Neural crest cell (in vitro differentiated cells): Measurements from ENCODE around the gene CCL5. TPM values are rescaled to one million over a fixed set of nuclear protein-coding genes. Genes with fewer than 3 reads are reported as not detected.

Experiments used
- DNase-seq: peaks from one replicate; pipeline ENCODE4 v3.0.0; 2021; ENCODE audit warnings: low read depth, mixed read lengths, low spot score
- H3K27ac Mint-ChIP-seq: one replicate; pipeline ENCODE4 v1.8.0; 2021; ENCODE audit warnings: mild to moderate bottlenecking, mixed read lengths; ENCODE audit not compliant: unreplicated experiment
- H3K27me3 Mint-ChIP-seq: 2 replicates; pipeline ENCODE4 v1.8.0; 2021; ENCODE audit warnings: low read depth, mild to moderate bottlenecking, mixed read lengths
- H3K36me3 Mint-ChIP-seq: 2 replicates; pipeline ENCODE4 v1.8.0; 2021; ENCODE audit warnings: low read depth, mild to moderate bottlenecking, mixed read lengths
- H3K4me1 Mint-ChIP-seq: 2 replicates; pipeline ENCODE4 v1.8.0; 2021; ENCODE audit warnings: mixed read lengths
- H3K4me3 Mint-ChIP-seq: one replicate; pipeline ENCODE4 v1.8.0; 2021; ENCODE audit warnings: mild to moderate bottlenecking, mixed read lengths
- H3K9me3 Mint-ChIP-seq: 2 replicates; pipeline ENCODE4 v1.8.0; 2021; ENCODE audit warnings: mixed read lengths
- long read RNA-seq: library from polyadenylated mRNA; unstranded; transcript quantifications from one replicate; pipeline ENCODE4 v2.0.0, GENCODE V29; 2020
- total RNA-seq: library from RNA; stranded (reverse); gene quantifications from 2 replicates; pipeline ENCODE4 v1.2.1, GENCODE V29; 2021
- TF ChIP-seq, protein P1 (sequence below): fragments of 200-600 bp; sonication (generic); conservative IDR thresholded peaks from 2 replicates; pipeline ENCODE4 v1.5.0; 2021; ENCODE audit warnings: antibody characterized with exemption, mild to moderate bottlenecking

Gene CCL5
- not detected in 2 replicates for total RNA-seq
- long read RNA-seq, result 0 reads

DNA sequence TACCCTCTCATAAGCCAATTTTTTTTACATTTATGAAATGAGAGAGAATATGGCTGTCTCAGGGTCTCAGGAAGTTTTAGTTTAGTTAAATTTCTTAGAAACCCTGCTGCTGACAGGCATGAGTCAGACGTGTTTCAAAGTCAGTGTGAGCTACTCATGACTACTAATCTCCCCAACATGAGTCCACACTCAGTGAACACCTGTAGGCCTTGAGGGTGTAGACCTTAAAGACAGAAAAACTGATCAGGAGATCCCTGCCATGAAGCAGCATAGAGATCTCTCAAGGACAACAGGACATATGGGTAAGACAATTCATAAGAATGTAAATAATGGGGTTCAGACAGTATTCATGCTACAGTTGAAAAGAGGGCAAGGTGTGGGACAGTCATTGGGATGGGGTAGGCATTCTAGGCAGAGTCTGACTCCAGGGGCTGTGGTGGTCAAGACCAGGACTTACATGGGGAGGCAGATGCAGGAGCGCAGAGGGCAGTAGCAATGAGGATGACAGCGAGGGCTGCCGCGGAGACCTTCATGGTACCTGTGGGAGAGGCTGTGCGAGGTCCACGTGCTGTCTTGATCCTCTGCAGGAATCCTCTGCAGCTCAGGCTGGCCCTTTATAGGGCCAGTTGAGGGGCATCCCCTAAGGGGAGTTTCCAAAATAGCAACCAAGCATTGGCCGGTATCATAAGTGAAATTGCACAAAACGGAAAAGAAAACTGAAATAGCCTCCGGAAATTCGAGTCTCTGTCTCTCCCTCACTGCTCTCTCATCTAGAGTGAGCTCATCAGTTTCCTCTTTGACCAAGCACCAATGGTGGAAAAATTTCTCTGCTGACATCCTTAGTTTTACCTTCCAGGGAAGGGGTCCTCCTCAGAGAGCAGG is at the start of gene CCL5:
Gene CCL5, minus strand, starts transcription at position 588 of the 882 bp plus-strand sequence.
- H3K4me3 Mint-ChIP-seq, result no peak within 1 kb of the TSS
- no peaks in the 10 kb centered on the region for H3K36me3 Mint-ChIP-seq
- no peak within 1 kb of the TSS for H3K27ac Mint-ChIP-seq
- no peaks in the 10 kb centered on the region for H3K9me3 Mint-ChIP-seq
- H3K4me1 Mint-ChIP-seq, result peaks cover 9% of the 10 kb centered on the region
- DNase-seq, result no peak
- H3K27me3 Mint-ChIP-seq, result no peaks in the 10 kb centered on the region
- TF ChIP-seq, protein P1, sequence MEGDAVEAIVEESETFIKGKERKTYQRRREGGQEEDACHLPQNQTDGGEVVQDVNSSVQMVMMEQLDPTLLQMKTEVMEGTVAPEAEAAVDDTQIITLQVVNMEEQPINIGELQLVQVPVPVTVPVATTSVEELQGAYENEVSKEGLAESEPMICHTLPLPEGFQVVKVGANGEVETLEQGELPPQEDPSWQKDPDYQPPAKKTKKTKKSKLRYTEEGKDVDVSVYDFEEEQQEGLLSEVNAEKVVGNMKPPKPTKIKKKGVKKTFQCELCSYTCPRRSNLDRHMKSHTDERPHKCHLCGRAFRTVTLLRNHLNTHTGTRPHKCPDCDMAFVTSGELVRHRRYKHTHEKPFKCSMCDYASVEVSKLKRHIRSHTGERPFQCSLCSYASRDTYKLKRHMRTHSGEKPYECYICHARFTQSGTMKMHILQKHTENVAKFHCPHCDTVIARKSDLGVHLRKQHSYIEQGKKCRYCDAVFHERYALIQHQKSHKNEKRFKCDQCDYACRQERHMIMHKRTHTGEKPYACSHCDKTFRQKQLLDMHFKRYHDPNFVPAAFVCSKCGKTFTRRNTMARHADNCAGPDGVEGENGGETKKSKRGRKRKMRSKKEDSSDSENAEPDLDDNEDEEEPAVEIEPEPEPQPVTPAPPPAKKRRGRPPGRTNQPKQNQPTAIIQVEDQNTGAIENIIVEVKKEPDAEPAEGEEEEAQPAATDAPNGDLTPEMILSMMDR, result no peak

DNA sequence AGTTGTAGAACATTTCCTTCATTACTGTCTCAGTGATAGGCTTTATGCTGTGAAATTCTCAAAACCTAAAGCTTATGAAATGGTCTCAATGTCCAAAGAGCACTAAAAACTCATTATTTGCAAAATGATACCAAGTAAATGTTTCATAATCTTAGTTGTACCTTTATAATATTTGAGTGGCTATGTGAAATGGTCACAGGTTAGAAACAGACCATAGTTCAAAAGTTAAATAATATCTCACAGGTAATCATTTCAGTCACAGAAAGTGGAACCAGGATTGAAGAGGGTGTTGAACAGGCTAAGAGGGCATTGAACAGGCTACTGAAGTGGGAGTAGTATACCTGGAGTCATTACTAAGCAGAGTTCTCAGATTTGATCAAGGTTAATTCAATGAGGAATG is 47.6 kb upstream of the CCL5 start:
- DNase-seq, result no peak
- peaks cover 20% of the 10 kb centered on the region for H3K4me1 Mint-ChIP-seq
- TF ChIP-seq, protein P1, result no peak
- H3K27ac Mint-ChIP-seq, result no peak overlapping the region
- H3K4me3 Mint-ChIP-seq, result peak overlapping the region; percentile 27
- H3K9me3 Mint-ChIP-seq, result no peaks in the 10 kb centered on the region
- H3K27me3 Mint-ChIP-seq, result no peaks in the 10 kb centered on the region
- no peaks in the 10 kb centered on the region for H3K36me3 Mint-ChIP-seq

- no peak overlapping the region for H3K27ac Mint-ChIP-seq
- no peaks in the 10 kb centered on the region for H3K27me3 Mint-ChIP-seq
- no peaks in the 10 kb centered on the region for H3K4me1 Mint-ChIP-seq
- peaks cover 3% of the 10 kb centered on the region for H3K36me3 Mint-ChIP-seq
- TF ChIP-seq, protein P1, result no peak
- H3K9me3 Mint-ChIP-seq, result no peaks in the 10 kb centered on the region
- DNase-seq, result no peak
- no peak overlapping the region for H3K4me3 Mint-ChIP-seq
Observed at GRCh38 chr17:35923609-35924114, 43.5 kb upstream of the CCL5 start.

DNA sequence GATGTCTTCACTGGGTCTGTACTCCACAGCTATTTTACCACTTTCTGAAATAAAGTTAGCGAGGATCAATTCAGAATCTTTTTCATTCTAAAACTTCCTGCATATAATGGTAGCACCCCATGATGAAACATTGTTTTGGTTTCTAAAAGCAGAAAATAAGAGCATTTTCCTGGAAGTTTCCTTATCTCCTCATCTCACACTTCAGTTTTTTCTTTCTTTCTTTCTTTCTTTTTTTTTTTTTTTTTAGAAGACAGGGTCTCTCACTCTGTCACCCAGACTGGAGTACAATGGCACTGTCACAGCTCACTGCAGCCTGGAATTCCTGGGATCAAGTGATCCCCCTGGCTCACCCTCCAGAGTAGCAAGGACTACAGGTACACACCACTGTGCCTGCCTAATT is 40.1 kb upstream of the CCL5 start:
- TF ChIP-seq, protein P1, result no peak
- DNase-seq, result no peak
- Mint-ChIP-seq H3K9me3 (no peaks in the 10 kb centered on the region), H3K27me3 (no peaks in the 10 kb centered on the region), H3K27ac (no peak overlapping the region), H3K36me3 (peaks cover 12% of the 10 kb centered on the region), H3K4me1 (no peaks in the 10 kb centered on the region), H3K4me3 (no peak overlapping the region)

DNA sequence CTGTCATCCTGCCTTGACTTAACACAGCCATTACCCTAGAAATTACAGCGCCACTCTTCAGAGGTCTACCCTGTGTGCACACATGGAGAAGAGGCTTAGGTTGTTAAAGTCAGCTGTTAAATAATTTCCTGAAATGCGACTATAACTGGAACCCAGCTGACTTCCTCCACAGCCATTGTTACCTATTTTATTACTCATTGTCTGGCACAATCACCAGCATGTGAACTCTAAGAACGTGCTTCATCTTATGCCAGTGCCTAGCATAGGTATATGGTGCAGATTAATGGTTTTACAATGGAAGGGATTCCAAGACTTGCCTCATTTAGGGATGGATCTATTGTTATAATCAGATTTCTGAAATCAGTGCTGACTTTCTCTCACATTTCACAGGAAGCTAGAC is 38.5 kb upstream of the CCL5 start:
- H3K27me3 Mint-ChIP-seq, result no peaks in the 10 kb centered on the region
- H3K9me3 Mint-ChIP-seq, result peaks cover 3% of the 10 kb centered on the region
- TF ChIP-seq, protein P1, result no peak
- no peak overlapping the region for H3K27ac Mint-ChIP-seq
- H3K4me3 Mint-ChIP-seq, result no peak overlapping the region
- peaks cover 12% of the 10 kb centered on the region for H3K36me3 Mint-ChIP-seq
- DNase-seq, result no peak
- no peaks in the 10 kb centered on the region for H3K4me1 Mint-ChIP-seq
